GM18868 (cell line): Measurements from ENCODE around the gene MIPEP.
"Not testable (repeated sequence)": the region's sequence is repeated elsewhere in the genome, so short reads cannot be mapped to it uniquely, and the experiment has no call there.

Experiments used
- ATAC-seq: cut with Tn5 transposase; IDR thresholded peaks from one replicate; pipeline ENCODE4 v1.9.1; 2021; ENCODE audit warnings: mild to moderate bottlenecking, moderate library complexity; ENCODE audit not compliant: unreplicated experiment

MIPEP gene

DNA sequence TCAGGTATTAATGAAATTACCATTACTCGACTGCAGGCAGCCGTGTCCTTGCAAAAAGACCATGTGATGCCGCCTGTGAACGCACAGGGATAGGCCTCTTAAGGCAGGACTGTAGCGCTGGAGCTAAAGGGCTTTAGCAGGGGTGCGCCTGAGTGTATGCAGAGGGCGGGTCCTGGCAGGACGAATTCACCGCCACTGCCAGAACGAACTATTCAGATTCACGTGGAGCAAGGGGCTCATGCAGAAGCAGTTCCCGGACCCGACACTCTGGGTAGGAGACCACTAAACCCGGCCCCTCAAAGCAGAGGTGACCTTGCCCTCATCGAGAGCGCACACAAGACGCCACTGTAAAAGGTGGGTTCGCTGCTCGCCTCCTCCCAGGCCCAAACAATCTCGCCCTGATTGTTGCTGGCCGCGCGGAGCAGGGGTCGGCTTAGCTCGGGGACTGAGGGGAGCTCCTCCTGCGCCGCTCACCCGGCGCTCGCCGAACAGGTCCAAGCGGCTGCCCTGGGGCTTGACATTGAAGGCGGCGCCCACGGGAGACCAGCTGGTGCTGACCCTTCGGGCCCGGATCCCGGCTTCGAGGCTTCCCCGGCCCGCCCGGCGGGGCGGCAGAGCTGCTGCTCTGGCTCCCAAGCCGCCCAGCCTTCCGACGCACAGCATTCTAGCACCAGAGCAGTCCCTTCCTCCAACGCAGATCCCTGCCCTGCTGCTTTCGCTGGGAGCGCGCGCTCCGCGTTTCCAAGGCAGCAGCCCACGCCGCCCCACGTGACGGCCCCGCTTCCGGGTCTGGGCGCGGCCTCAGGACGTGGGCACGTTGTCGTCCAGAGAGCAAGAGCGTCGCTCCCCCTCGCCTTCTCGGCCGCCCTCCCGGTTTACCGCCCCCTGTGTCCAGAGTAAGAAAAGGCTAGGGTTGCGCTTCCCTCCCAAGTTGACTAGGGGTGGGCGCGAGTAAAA lies at the start of gene MIPEP:
Gene MIPEP (minus strand): TSS at position 743 of the 957 bp plus-strand sequence. CDS start 80 bp downstream, at position 663.
- peak; percentile 95 for ATAC-seq

DNA sequence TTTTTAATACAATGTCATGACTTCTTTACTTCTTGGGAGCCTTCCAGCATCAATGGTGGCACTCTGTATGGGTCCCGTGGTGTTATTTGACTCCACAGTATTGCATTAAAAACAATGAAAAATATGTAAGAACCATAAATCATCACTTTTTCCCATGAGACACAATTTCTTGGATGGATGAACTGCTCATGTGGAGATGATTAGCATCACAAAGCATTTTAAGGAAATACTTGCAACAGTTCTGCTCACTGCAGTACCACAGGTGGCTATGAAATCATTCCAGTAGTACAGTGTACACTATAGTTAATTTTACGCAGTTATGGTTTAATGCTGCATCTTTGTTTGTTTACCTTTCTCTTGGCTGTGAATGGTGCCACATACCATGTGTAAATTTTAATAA lies 45.3 kb upstream of the MIPEP start:
- ATAC-seq, result no peak

DNA sequence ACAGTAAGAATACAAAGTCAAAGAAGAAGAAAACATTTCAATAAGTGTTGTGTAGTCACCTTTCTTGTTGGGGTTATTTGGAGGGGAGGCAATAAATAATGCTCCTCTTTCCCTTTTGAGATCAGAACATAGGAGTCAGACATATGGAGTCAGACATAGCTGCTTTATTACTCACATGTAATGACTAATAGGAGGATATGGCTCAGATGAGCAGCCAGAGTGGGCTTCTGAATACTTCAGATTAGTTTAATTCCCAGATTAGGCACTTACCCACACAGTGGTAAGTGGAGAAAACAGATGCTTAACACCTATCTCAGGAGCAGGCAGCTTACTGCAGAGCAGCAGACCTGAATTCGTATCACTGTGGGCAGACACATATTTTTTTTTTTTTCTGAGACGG lies 39.8 kb upstream of the MIPEP start:
- ATAC-seq, result no peak

GRCh38 chr13:23923031-23923430 lies 33.8 kb upstream of the MIPEP start:
- ATAC-seq, result no peak

- ATAC-seq, result no peak
Observed at GRCh38 chr13:23922005-23922932, 33.1 kb upstream of the MIPEP start.

GRCh38 chr13:23921451-23921888 lies 32.3 kb upstream of the MIPEP start:
- no peak for ATAC-seq

- no peak for ATAC-seq
Observed at GRCh38 chr13:23919006-23919405, 29.8 kb upstream of the MIPEP start.

DNA sequence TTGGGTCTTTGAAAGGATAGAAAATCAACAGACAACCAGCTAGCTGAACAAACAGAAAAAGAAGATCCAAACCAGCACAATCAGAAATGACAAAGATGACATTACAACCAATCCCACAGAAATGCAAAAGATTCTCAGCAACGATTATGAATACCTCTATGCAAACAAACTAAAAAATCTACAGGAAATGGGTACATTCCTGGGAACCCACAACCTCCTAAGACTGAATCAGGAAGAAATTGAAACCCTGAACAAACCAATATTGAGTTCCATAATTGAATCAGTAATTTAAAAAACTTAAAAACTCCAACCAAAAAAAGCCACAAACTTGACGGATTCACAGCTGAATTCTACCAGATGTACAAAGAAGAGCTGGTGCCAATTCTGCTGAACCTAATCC lies 29.0 kb upstream of the MIPEP start:
- ATAC-seq, result no peak

- no peak for ATAC-seq
Observed at GRCh38 chr13:23915308-23915707, 26.1 kb upstream of the MIPEP start.

GRCh38 chr13:23912469-23912868 lies 23.3 kb upstream of the MIPEP start:
- ATAC-seq, result no peak

- ATAC-seq, result no peak
Observed at GRCh38 chr13:23909606-23910005, 20.4 kb upstream of the MIPEP start.

DNA sequence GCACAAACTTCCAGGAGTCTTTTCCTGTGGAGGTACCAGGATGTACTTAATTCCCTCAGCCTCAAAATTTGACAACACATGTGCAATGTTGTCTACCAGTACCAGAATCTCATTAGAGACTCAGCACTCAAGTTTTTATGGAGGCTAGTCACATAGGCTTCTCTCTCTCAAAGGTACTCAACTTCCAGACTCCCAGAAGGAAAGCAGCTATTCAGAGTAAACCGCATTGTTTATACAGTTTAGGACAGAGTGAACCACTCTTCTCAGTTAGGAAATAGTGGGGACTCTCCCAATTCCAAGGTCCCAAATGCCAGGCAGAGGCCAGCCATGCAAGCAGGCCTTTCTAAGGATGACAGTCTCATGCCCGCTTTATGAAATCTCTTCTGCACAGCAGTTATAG lies 16.6 kb upstream of the MIPEP start:
- no peak for ATAC-seq

DNA sequence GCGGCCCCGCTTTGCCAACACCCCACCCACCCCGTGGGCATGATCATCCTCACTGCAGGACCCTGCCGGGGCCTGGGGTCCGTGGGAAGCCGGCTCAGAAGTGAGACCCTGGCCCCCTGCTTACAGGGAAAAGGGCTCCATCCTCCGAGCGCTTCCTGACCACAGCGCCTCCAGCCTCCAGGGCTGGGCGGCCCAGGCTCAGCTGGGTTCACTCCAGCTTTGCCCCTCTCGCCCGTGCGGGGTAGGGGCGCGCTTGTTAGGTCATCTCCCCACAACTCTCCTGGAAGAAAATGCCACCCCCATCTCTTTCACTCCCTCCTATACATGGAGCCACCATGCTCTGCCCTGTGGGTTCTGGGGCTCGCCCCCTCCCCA lies 14.7 kb upstream of the MIPEP start:
- no peak for ATAC-seq

GRCh38 chr13:23902975-23903905 lies 14.0 kb upstream of the MIPEP start:
- no peak for ATAC-seq

DNA sequence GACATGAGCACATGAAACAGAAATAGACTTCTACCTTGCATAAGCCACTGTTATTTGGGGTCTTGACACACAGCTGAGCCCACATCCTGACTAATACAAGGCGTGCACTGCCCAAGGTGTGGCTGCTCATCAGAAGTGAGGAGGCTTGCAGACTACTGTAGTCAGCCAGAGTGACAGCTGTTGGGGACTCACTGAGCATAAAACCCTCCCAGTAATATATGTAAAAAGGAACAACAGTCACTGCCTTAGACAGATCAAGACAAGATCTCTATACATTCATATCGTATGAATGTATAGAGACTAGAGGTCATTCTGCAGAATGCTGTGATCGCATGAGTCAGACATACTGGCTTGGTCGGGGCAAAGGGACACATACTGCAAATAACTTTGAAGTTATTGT lies 12.2 kb upstream of the MIPEP start:
- ATAC-seq, result peak; percentile 57

- ATAC-seq, result no peak
Observed at GRCh38 chr13:23899555-23899954, 10.4 kb upstream of the MIPEP start.

DNA sequence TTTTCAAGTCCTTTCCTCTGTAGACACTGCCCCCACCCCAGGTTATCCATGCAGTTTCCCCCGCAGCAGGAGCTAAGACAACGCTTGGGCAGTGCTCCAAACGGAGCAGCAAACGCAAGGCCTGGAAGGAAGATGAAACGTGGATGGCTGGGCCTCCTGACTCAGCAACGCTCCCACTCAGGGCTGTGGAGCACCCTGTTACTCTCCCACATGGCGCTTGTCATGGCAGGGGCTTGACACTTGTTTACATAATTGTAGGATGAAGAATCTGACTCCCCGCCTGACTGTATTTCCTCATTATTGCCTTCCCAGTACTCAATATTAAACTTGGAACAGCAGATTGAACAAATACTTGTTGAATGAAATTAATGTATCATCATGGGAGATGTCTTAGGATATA lies 8.9 kb upstream of the MIPEP start:
- ATAC-seq, result no peak

GRCh38 chr13:23897452-23897919 lies 8.3 kb upstream of the MIPEP start, which contains the start of gene C1QTNF9B:
TSS of gene C1QTNF9B (minus strand) at chr13:23897502.
- ATAC-seq, result not testable (repeated sequence)

DNA sequence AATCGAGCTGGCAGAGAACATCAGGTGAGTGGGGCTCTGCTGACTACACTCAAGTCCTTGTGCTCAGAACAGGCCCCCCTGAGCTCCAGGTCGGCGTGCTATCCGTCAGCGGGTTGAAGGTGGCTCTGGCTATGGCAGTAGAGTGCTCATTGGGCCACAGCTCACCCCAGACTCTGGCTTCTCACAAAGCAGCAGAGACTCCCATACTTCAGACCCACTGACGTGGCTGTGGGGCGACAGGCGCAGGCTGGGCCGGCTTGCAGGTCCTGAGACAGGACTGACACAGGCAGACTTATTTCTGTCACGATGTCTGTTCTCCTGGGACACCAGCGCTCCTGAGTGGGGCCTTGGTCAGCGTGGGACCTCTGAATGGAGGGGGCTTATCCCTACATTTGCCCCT lies 5.5 kb upstream of the MIPEP start:
- ATAC-seq, result not testable (repeated sequence)

DNA sequence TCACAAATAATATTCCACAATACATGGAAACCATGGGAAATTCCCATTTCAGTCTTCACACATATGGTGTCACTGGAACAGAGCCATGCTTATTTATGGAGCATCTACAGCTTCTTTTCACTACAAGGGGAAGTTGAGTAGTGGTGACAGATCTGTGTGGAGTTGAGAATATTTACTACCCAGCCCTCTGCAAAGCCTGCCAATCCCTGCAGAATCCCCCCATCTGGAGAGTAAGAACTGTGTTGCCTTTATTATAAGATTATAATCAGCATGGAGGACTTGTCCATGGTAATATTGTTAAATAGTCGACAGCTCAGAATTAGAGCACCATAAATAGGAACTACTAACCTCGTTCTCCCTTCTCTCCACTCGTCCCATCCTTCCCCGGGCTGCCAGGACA lies 4.6 kb upstream of the MIPEP start:
- ATAC-seq, result not testable (repeated sequence)
